Calu3 (cell line): Measurements from ENCODE around the gene PALM3. TPM values are rescaled to one million over a fixed set of nuclear protein-coding genes. Genes with fewer than 3 reads are reported as not detected.
A peak's percentile ranks its signal among the peaks of the same experiment; 100 is the strongest.

Experiments
- BruUV-seq: library from RNA; stranded (reverse); fragments of 400-500 nt; replicated peaks from 2 replicates; lab custom pipeline; 2021; lab: Mats Ljungman, UMichigan
- CTCF ChIA-PET: fragments of 300-600 bp; sonication (Branson Sonifier 250); formaldehyde crosslinking; loops from one replicate; lab custom pipeline; 2022; ENCODE audit warnings: antibody characterized with exemption; lab: Charles Lee
- DNase-seq: peaks from one replicate; pipeline ENCODE4 v3.0.0; 2022
- H3K27ac Mint-ChIP-seq: one replicate; pipeline ENCODE4 v1.8.0; 2022; ENCODE audit warnings: mixed read lengths; ENCODE audit not compliant: unreplicated experiment
- H3K27me3 Mint-ChIP-seq: one replicate; pipeline ENCODE4 v1.8.0; 2022; ENCODE audit warnings: mixed read lengths; ENCODE audit not compliant: unreplicated experiment
- H3K36me3 Mint-ChIP-seq: one replicate; pipeline ENCODE4 v1.8.0; 2022; ENCODE audit warnings: mild to moderate bottlenecking, moderate library complexity, mixed read lengths; ENCODE audit not compliant: insufficient read depth, unreplicated experiment
- H3K4me1 Mint-ChIP-seq: one replicate; pipeline ENCODE4 v1.8.0; 2022; ENCODE audit warnings: mild to moderate bottlenecking, low read depth, mixed read lengths; ENCODE audit not compliant: unreplicated experiment
- H3K4me3 Mint-ChIP-seq: one replicate; pipeline ENCODE4 v1.8.0; 2022; ENCODE audit warnings: mild to moderate bottlenecking, low read depth, moderate library complexity, mixed read lengths; ENCODE audit not compliant: unreplicated experiment
- H3K9me3 Mint-ChIP-seq: one replicate; pipeline ENCODE4 v1.8.0; 2022; ENCODE audit warnings: low read depth, mixed read lengths; ENCODE audit not compliant: unreplicated experiment
- intact Hi-C: fragments of 100-400 bp; cut with micrococcal nuclease; formaldehyde crosslinking; loops from one replicate; pipeline ENCODE4 v1.10.0; 2022; ENCODE audit not compliant: unreplicated experiment
- total RNA-seq: library from RNA; stranded (reverse); gene quantifications from 2 replicates; pipeline ENCODE4 v1.2.3, GENCODE V29; 2022
- TF ChIP-seq, protein P1 (sequence below): fragments of 200-600 bp; IDR thresholded peaks from one replicate; pipeline ENCODE4 v1.8.0; 2022; ENCODE audit warnings: antibody characterized with exemption; ENCODE audit not compliant: unreplicated experiment

Gene PALM3
- total RNA-seq, 1 experiment from 2014 or later: 21.4 TPM

DNA sequence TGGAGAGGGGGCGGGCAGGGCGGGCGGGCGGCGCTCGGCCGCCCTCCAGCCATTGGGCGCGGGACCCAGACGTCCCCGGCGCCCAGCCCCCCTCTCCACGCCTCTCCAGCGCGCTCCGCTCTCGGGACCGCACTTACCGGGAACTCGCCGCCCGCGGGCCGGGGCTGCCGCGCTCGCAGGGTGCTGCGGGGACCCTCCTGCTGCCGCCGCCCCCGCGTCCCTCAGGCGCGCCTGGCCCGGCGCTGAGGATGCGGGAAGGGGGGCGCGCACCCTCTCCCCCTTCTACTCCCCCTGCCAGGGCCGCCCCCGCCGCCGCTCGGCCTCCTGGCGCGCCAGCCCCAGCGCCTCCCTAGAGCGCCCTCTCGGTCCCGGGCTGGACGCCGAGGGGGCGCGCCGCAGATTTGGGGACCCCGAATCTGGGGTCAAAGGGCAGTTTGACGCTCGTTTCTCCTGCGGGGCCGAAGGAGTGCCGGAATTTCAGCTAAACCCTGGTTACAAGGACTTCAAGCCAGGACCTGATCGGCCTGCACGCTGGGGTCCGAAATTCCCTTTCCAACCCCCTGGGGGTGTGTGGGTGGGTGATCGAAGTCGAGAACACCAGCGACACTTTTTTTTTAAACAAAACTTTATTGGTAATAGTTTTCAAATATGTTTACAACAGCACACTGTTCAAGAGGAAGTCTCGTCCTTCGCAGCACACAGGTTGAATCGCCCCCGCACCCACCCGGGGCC, 29.4 kb upstream of the PALM3 start:
- intact Hi-C loops: no loop called here
- TF ChIP-seq, protein P1, sequence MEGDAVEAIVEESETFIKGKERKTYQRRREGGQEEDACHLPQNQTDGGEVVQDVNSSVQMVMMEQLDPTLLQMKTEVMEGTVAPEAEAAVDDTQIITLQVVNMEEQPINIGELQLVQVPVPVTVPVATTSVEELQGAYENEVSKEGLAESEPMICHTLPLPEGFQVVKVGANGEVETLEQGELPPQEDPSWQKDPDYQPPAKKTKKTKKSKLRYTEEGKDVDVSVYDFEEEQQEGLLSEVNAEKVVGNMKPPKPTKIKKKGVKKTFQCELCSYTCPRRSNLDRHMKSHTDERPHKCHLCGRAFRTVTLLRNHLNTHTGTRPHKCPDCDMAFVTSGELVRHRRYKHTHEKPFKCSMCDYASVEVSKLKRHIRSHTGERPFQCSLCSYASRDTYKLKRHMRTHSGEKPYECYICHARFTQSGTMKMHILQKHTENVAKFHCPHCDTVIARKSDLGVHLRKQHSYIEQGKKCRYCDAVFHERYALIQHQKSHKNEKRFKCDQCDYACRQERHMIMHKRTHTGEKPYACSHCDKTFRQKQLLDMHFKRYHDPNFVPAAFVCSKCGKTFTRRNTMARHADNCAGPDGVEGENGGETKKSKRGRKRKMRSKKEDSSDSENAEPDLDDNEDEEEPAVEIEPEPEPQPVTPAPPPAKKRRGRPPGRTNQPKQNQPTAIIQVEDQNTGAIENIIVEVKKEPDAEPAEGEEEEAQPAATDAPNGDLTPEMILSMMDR: no peak
- Mint-ChIP-seq H3K9me3 (no peaks in the 10 kb centered on the region), H3K36me3 (peaks cover 34% of the 10 kb centered on the region), H3K4me1 (peaks cover 8% of the 10 kb centered on the region), H3K27ac (peak overlapping the region; percentile 67), H3K27me3 (no peaks in the 10 kb centered on the region), H3K4me3 (peak overlapping the region; percentile 61)
- peak; percentile 80 for DNase-seq
- BruUV-seq: no TSS peak
- CTCF ChIA-PET: no interaction called here

DNA sequence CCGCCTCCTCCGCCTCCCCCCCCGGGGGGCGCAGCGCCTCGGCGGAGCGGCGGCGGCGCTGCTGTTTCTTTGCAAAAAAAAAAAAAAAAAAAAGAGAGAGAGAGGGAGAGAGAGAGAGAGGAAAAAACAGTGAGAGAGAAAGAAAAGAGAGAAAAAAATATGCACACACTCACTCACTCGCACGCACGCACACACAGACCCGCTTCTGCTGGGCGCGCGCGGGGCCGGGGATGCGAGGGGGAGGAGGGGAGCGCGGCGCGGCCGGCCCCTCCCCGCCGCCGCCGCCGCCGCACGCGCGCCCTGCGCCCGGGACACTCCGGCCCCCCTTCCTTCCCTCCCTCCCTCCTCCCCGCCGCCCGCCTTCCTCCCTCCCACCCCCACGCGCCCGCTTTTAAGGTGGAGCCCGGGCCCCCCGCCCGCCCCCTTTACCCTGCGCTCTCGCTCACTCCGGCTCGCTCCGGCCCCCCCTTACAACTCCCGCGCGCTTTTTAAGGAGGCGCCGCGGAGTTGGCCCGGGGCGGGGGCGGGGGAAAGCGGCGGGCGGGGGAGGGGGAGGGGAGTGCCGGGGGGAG, 28.7 kb upstream of the PALM3 start, which contains the start of gene SAMD1:
SAMD1 (minus strand) TSS at position 243 of the 572 bp plus-strand sequence.
- H3K36me3 Mint-ChIP-seq: peaks cover 34% of the 10 kb centered on the region
- DNase-seq: no peak
- no peaks in the 10 kb centered on the region for H3K9me3 Mint-ChIP-seq
- peak within 1 kb of the TSS; percentile 67 for H3K27ac Mint-ChIP-seq
- intact Hi-C loops: no loop called here
- H3K4me3 Mint-ChIP-seq: peak within 1 kb of the TSS; percentile 61
- CTCF ChIA-PET: no interaction called here
- H3K4me1 Mint-ChIP-seq: peaks cover 8% of the 10 kb centered on the region
- no peaks in the 10 kb centered on the region for H3K27me3 Mint-ChIP-seq
- TF ChIP-seq, protein P1: no peak
- no TSS peak for BruUV-seq

DNA sequence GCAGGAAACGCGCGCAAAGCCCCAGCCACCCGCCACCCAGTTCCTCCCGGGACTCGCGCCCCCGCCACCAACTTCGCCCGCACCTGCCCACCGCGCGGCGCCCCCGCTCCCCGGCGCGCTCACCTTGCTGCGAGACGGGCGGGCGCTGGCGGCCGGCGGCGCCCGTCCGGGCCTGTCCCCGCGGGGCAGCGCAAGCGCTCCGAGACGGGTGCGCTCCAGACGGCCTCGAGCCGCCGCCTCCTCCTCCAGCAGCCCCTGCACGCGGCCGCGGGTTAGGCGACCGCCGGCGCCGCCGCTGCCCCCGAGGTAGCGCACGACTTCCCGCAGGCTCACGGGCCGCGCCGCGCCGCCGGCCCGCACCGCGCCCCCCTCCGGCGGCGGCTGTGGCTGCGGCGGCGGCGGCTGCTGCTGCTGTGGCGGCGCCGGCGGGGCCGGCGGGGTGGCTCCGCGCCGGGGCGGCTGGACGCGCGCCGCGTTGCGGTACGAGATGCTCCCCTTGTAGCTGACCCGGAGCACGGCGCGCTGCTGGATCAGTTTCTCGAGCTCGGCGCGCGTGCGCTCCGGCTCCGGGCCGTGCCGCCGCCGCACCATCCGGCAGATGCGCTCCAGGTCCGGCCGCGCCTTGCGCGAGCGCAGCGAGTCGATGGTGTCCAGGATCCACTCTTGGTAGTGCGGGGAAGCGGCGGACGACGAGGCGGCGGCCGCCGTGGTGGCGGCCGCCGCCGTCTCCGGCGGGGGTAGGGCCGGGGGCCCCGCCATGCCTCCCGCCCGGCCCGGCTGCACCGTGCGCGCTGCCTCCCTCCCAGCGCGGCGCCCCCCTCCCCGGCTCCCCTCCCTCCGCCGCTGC, 28.0 kb upstream of the PALM3 start:
- H3K4me3 Mint-ChIP-seq: peak overlapping the region; percentile 61

DNA sequence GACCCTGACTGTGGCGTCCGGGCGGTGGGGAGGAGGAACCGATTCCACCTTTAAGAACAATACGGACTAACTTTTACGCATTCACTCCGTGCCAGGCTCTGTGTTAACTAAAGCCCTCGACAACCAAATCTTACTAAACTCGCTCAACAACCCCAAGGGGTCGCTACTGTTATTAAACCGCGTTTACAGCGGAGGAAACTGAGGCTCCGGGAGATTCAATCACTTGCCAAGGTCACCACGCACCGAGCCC, 27.5 kb upstream of the PALM3 start:
- Mint-ChIP-seq H3K9me3 (no peaks in the 10 kb centered on the region), H3K36me3 (peaks cover 39% of the 10 kb centered on the region), H3K27ac (peak overlapping the region; percentile 45), H3K4me1 (peaks cover 8% of the 10 kb centered on the region), H3K27me3 (no peaks in the 10 kb centered on the region), H3K4me3 (peak overlapping the region; percentile 61)
- intact Hi-C loops: no loop called here
- TF ChIP-seq, protein P1: no peak
- BruUV-seq: no TSS peak
- CTCF ChIA-PET: no interaction called here
- DNase-seq: no peak

More for the DNA sequence above, 28.0 kb upstream of the PALM3 start:
- intact Hi-C loops: no loop called here
- Mint-ChIP-seq H3K36me3 (peaks cover 38% of the 10 kb centered on the region), H3K27ac (no peak overlapping the region), H3K4me1 (peaks cover 8% of the 10 kb centered on the region), H3K9me3 (no peaks in the 10 kb centered on the region), H3K27me3 (no peaks in the 10 kb centered on the region)
- CTCF ChIA-PET: no interaction called here
- no TSS peak for BruUV-seq
- peak; percentile 48 for DNase-seq
- TF ChIP-seq, protein P1: no peak
